Purkinje cell (primary cell): ENCODE measurements around the gene THAP9. TPM values are rescaled to one million over a fixed set of nuclear protein-coding genes. Genes with fewer than 3 reads are reported as not detected.

ENCODE experiments used
- polyA plus RNA-seq: library from polyadenylated mRNA; unstranded; fragments of >200 nt; fragmentation: Nextera tagmentation; gene quantifications from 2 replicates; pipeline ENCODE4 v1.2.1, GENCODE V29; 2014

The THAP9 gene, protein sequence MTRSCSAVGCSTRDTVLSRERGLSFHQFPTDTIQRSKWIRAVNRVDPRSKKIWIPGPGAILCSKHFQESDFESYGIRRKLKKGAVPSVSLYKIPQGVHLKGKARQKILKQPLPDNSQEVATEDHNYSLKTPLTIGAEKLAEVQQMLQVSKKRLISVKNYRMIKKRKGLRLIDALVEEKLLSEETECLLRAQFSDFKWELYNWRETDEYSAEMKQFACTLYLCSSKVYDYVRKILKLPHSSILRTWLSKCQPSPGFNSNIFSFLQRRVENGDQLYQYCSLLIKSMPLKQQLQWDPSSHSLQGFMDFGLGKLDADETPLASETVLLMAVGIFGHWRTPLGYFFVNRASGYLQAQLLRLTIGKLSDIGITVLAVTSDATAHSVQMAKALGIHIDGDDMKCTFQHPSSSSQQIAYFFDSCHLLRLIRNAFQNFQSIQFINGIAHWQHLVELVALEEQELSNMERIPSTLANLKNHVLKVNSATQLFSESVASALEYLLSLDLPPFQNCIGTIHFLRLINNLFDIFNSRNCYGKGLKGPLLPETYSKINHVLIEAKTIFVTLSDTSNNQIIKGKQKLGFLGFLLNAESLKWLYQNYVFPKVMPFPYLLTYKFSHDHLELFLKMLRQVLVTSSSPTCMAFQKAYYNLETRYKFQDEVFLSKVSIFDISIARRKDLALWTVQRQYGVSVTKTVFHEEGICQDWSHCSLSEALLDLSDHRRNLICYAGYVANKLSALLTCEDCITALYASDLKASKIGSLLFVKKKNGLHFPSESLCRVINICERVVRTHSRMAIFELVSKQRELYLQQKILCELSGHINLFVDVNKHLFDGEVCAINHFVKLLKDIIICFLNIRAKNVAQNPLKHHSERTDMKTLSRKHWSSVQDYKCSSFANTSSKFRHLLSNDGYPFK
- 4.8 and 6.4 TPM in 2 replicates for polyA plus RNA-seq

DNA sequence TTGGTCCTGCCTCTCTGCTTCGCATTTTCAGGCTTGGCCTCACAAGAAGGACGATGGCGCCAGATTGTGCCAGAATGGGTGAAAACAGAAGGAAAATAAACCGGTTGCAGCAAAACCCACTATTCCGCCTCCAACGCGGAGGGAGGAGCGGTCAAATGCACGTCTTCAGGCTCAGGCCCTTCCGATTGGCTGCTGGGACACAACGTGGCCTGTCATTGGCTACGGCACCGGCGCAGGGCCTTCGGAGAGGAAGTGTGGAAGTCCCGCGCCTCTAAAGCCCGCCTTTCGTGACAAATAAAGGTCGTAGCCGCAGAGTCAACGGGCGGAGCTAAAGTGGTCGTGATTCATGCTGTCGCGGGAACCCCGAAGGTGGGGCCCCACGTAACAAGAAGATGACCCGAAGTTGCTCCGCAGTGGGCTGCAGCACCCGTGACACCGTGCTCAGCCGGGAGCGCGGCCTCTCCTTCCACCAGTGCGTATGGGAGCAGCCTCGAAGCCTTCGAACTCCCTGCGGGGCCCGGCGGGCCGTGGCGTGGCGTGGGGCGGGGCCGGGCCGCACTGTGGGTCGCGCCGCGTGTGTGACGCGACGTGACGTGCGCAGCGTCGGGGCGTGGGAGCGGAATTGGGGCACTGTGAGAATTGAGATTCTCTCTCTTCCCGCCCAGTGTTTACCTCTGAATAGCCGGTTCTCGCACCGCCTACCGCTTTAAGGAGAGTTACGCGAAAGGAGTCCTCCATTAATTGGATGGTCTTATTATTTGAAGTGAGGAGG lies at the start of gene THAP9:
Gene THAP9 (plus strand): TSS at position 325 of the 772 bp plus-strand sequence. CDS start 68 bp downstream, at position 393.

DNA sequence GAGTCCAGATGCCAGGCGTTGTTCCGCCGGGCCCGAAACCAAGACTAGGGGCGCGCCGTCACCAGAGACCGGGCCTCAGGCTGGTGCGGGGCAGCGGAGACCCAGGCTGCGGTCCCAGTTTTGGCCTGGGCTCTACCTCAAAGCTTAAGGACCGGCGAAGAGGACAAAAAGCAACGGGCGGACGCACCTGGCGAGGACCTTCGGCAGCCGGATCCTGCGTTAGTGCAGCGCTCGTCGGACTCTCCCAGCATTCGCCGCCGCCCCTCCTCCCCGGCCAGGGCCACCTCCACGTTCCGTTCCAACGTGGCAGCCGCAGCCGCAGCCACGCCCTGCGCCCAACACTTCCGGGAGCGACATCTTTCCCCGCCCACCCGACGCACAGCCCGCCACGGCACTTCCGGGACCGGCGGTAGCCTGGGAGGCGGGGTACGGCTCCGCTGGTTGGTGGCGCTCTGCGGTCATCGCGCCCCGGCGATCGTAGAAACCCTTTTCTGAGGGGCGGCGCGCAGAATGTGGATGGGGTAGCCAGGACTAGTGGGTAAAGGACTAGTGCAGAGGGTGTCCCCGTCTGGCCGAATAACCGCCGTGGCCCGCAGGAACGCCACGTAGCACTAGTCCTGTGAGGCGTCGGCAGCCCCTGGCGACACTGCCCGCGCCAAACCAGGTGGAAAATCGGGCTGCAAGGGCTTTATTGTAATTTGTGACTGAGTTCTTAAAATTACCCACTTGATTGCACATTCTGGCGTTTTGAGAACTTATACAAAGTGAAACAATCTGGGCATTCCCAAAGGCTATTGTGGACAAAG lies 9.4 kb upstream of the THAP9 start, which contains the start of gene SEC31A:
Gene SEC31A (minus strand): TSS at position 253 of the 806 bp plus-strand sequence. CDS start 9,217 bp downstream, outside the sequence.

Other genes starting within 250 kb of the THAP9 start
- 439 and 536 TPM in 2 replicates for gene SCD5, start 101.9 kb upstream of the THAP9 start, polyA plus RNA-seq
- gene SEC31A, start 9.6 kb upstream of the THAP9 start, polyA plus RNA-seq: 83.6 and 105 TPM in 2 replicates
- 10.9 and 15.7 TPM in 2 replicates for gene LIN54, start 110.1 kb downstream of the THAP9 start, polyA plus RNA-seq
- gene COPS4, start 134.4 kb downstream of the THAP9 start, polyA plus RNA-seq: 166 and 220 TPM in 2 replicates
- gene PLAC8, start 214.0 kb downstream of the THAP9 start, polyA plus RNA-seq: 1.6 TPM in 1 of 2 replicates, not detected in the other